HG02970 (cell line): Measurements from ENCODE around the gene VSIG10.

Source experiments
- ATAC-seq: cut with Tn5 transposase; IDR thresholded peaks from one replicate; pipeline ENCODE4 v1.9.1; 2021; ENCODE audit warnings: mild to moderate bottlenecking, moderate library complexity, moderate number of reproducible peaks; ENCODE audit not compliant: unreplicated experiment, low FRiP score

Gene VSIG10

GRCh38 chr12:118061011-118061872 is 42.6 kb downstream of the VSIG10 start, which contains the start of gene WSB2:
WSB2 (minus strand) TSS chr12:118061179; CDS start chr12:118061048, 131 bp downstream.
- ATAC-seq, result no peak

- ATAC-seq, result no peak
Measured at GRCh38 chr12:118060301-118061010, 43.4 kb downstream of the VSIG10 start.

- no peak for ATAC-seq
Measured at GRCh38 chr12:118059341-118060191, 44.2 kb downstream of the VSIG10 start.

- ATAC-seq, result no peak
Measured at GRCh38 chr12:118058881-118059280, 44.9 kb downstream of the VSIG10 start.

GRCh38 chr12:118058227-118058626 is 45.6 kb downstream of the VSIG10 start:
- no peak for ATAC-seq

- no peak for ATAC-seq
Measured at GRCh38 chr12:118055865-118056773, 47.7 kb downstream of the VSIG10 start.

GRCh38 chr12:118055144-118055557 is 48.7 kb downstream of the VSIG10 start:
- peak; percentile 60 for ATAC-seq

GRCh38 chr12:118053071-118053985 is 50.5 kb downstream of the VSIG10 start:
- no peak for ATAC-seq

- ATAC-seq, result no peak
Measured at GRCh38 chr12:118052324-118053070, 51.3 kb downstream of the VSIG10 start.

GRCh38 chr12:118050972-118051910 is 52.6 kb downstream of the VSIG10 start:
- no peak for ATAC-seq

GRCh38 chr12:118046430-118046829 is 57.4 kb downstream of the VSIG10 start:
- ATAC-seq, result no peak

- no peak for ATAC-seq
Measured at GRCh38 chr12:118044577-118044976, 59.2 kb downstream of the VSIG10 start.

- ATAC-seq, result no peak
Measured at GRCh38 chr12:118044075-118044474, 59.7 kb downstream of the VSIG10 start.

GRCh38 chr12:118042091-118042490 is 61.7 kb downstream of the VSIG10 start:
- no peak for ATAC-seq

- ATAC-seq, result no peak
Measured at GRCh38 chr12:118038137-118038536, 65.7 kb downstream of the VSIG10 start.

- ATAC-seq, result no peak
Measured at GRCh38 chr12:118036672-118037411, 67.0 kb downstream of the VSIG10 start.
